ENCODE results near the gene ZNF428. TPM values are rescaled to one million over a fixed set of nuclear protein-coding genes. Genes with fewer than 3 reads are reported as not detected.

Gene ZNF428
- total RNA-seq, 1 experiment from 2014 or later, result 46.8 TPM

DNA sequence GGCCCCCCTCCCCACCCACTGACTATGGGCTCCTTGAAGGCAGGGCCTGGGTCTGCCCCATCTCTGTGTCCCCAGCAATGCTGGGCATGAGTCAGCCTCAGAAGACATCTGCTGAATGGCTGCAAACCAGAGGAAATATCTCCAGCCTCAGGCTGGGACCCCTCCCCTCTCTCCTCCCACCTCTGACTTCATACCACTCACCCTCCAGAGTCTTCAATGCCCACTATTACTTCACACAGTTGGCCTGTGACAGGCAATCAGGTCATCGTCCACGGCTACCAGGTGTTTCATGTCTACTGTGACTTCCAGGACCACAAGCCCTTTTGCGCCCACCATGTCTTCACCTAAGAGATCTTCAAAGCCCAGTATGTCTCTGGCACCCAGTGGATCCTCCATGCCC lies 7.6 kb downstream of the ZNF428 start, which contains the start of gene SRRM5:
TSS of gene SRRM5 (plus strand) at position 301 of the 400 bp plus-strand sequence. CDS start at position 335, 34 bp downstream.
- Histone ChIP-seq H3K4me2 (ENCODE audit: low read length) (no peak within 1 kb of the TSS), H3K36me3 (ENCODE audit: low read depth, low read length) (no peaks in the 10 kb centered on the region; the same call in 1 of the 2 replicates), H3K27me3 (ENCODE audit: low read length) (no peaks in the 10 kb centered on the region), H3F3A (ENCODE audit: low read length, unreplicated experiment) (no peaks in the 10 kb centered on the region), H3K9me2 (replicated peaks; ENCODE audit: low read length) (no peaks in the 10 kb centered on the region), H3K9ac (ENCODE audit: low read length) (no peak within 1 kb of the TSS), H2AFZ (ENCODE audit: low read length) (no peak within 1 kb of the TSS), H4K20me1 (ENCODE audit: low read length) (no peaks in the 10 kb centered on the region), H3K9me3 (ENCODE audit: low read length) (no peaks in the 10 kb centered on the region), H3K4me3 (ENCODE audit: low read length) (no peak within 1 kb of the TSS), H3K4me1 (ENCODE audit: insufficient read depth, low read length) (no peaks in the 10 kb centered on the region), H3K79me2 (ENCODE audit: low read length) (0 out of 2 replicates have a peak, but pooled peaks cover under 1% of the 10 kb centered on the region), H3K27ac (ENCODE audit: low read length) (no peak within 1 kb of the TSS)
- no peak for ATAC-seq
- no peak for DNase-seq
- TF ChIP-seq EZH2phosphoT487 (IDR thresholded peaks at IDR 0.05; ENCODE audit: borderline replicate concordance, low read length) (no peak), EZH2 (IDR thresholded peaks at IDR 0.05; ENCODE audit: low read length, unreplicated experiment) (no peak)
- TF ChIP-seq, protein P1, sequence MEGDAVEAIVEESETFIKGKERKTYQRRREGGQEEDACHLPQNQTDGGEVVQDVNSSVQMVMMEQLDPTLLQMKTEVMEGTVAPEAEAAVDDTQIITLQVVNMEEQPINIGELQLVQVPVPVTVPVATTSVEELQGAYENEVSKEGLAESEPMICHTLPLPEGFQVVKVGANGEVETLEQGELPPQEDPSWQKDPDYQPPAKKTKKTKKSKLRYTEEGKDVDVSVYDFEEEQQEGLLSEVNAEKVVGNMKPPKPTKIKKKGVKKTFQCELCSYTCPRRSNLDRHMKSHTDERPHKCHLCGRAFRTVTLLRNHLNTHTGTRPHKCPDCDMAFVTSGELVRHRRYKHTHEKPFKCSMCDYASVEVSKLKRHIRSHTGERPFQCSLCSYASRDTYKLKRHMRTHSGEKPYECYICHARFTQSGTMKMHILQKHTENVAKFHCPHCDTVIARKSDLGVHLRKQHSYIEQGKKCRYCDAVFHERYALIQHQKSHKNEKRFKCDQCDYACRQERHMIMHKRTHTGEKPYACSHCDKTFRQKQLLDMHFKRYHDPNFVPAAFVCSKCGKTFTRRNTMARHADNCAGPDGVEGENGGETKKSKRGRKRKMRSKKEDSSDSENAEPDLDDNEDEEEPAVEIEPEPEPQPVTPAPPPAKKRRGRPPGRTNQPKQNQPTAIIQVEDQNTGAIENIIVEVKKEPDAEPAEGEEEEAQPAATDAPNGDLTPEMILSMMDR (conservative IDR thresholded peaks at IDR 0.05; ENCODE audit: low read depth, low read length), result no peak
- ChIA-PET POLR2A (ENCODE audit: unreplicated experiment) (no interaction called here), CTCF (no interaction called here)
- no TSS peak for BruUV-seq (replicated peaks)
- intact Hi-C loops (cut with micrococcal nuclease), result no loop called here

DNA sequence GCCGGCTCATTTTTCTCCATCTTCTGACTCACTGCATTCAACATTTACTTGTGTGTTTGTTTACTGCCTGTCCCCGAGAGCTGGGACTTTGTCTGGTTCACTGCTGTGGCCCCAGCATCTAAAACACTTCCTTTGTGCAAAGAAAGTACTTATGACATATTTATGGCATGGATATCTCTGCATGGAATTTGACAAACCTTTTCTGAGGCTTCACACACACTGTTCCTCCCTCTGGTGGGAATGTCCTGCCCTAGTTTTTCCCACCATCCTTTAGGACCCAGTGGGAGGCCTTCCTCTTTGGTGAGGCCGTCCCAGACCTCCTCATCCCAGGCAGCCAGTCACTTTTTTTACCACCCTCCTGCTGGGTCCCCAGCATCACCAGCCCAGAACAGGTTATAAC lies 8.9 kb downstream of the ZNF428 start:
- H3K9ac ChIP-seq (ENCODE audit: low read length), result no peak overlapping the region
- no peak for DNase-seq
- BruUV-seq (replicated peaks), result no TSS peak
- no peaks in the 10 kb centered on the region for H3F3A ChIP-seq (ENCODE audit: low read length, unreplicated experiment)
- no peak overlapping the region for H2AFZ ChIP-seq (ENCODE audit: low read length)
- H3K27ac ChIP-seq (ENCODE audit: low read length), result no peak overlapping the region
- TF ChIP-seq, protein P1 (conservative IDR thresholded peaks at IDR 0.05; ENCODE audit: low read depth, low read length), result no peak
- no peak overlapping the region for H3K4me3 ChIP-seq (ENCODE audit: low read length)
- no peak overlapping the region for H3K4me2 ChIP-seq (ENCODE audit: low read length)
- intact Hi-C loops (cut with micrococcal nuclease), result no loop called here
- no peaks in the 10 kb centered on the region; the same call in 1 of the 2 replicates for H3K36me3 ChIP-seq (ENCODE audit: low read depth, low read length)
- no peaks in the 10 kb centered on the region for H3K9me3 ChIP-seq (ENCODE audit: low read length)
- H3K27me3 ChIP-seq (ENCODE audit: low read length), result no peaks in the 10 kb centered on the region
- no peak for ATAC-seq
- H3K9me2 ChIP-seq (replicated peaks; ENCODE audit: low read length), result no peaks in the 10 kb centered on the region
- POLR2A ChIA-PET (ENCODE audit: unreplicated experiment), result no interaction called here
- no peaks in the 10 kb centered on the region for H3K4me1 ChIP-seq (ENCODE audit: insufficient read depth, low read length)
- H4K20me1 ChIP-seq (ENCODE audit: low read length), result no peaks in the 10 kb centered on the region
- no peaks in the 10 kb centered on the region for H3K79me2 ChIP-seq (ENCODE audit: low read length)
- CTCF ChIA-PET, result no interaction called here

DNA sequence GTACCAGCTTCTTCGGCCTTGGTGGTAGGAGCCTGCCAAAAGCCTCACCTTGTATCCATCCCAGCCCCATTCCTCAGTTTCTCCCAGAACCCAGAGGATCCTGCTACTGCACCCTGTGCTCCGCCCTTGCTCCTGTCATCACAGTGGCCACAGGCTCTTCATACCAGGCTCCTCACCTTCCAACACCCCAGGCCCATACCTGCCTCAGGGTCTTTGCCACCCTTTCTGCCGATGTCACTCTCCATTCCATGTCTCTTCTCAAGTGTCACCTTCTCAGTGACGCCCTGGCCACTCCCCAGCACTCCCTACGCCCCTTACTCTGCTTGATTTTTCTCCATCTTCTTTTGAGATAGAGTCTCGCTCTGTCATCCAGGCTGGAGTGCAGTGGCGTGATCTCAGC lies 9.6 kb downstream of the ZNF428 start:
- Histone ChIP-seq H3K36me3 (ENCODE audit: low read depth, low read length) (no peaks in the 10 kb centered on the region; the same call in 1 of the 2 replicates), H3K9me3 (ENCODE audit: low read length) (no peaks in the 10 kb centered on the region), H3F3A (ENCODE audit: low read length, unreplicated experiment) (no peaks in the 10 kb centered on the region), H3K27me3 (ENCODE audit: low read length) (no peaks in the 10 kb centered on the region), H3K79me2 (ENCODE audit: low read length) (no peaks in the 10 kb centered on the region), H3K9ac (ENCODE audit: low read length) (no peak overlapping the region), H3K9me2 (replicated peaks; ENCODE audit: low read length) (no peaks in the 10 kb centered on the region), H2AFZ (ENCODE audit: low read length) (no peak overlapping the region), H3K4me2 (ENCODE audit: low read length) (no peak overlapping the region), H3K4me3 (ENCODE audit: low read length) (no peak overlapping the region), H3K4me1 (ENCODE audit: insufficient read depth, low read length) (no peaks in the 10 kb centered on the region), H3K27ac (ENCODE audit: low read length) (no peak overlapping the region), H4K20me1 (ENCODE audit: low read length) (no peaks in the 10 kb centered on the region)
- BruUV-seq (replicated peaks), result no TSS peak
- POLR2A ChIA-PET (ENCODE audit: unreplicated experiment), result no interaction called here
- no peak for DNase-seq
- ATAC-seq, result no peak
- no peak for TF ChIP-seq EZH2 (IDR thresholded peaks at IDR 0.05; ENCODE audit: low read length, unreplicated experiment)
- intact Hi-C loops (cut with micrococcal nuclease), result no loop called here
- CTCF ChIA-PET, result no interaction called here
